ENCODE results near the gene VAPA. TPM values are rescaled to one million over a fixed set of nuclear protein-coding genes. Genes with fewer than 3 reads are reported as not detected.

The VAPA gene
- total and polyA plus RNA-seq, 9 of the 15 experiments (the other 6 are each of a cell fraction or from before 2014, with no cell fraction given): 219 to 902 (median 526) TPM

DNA sequence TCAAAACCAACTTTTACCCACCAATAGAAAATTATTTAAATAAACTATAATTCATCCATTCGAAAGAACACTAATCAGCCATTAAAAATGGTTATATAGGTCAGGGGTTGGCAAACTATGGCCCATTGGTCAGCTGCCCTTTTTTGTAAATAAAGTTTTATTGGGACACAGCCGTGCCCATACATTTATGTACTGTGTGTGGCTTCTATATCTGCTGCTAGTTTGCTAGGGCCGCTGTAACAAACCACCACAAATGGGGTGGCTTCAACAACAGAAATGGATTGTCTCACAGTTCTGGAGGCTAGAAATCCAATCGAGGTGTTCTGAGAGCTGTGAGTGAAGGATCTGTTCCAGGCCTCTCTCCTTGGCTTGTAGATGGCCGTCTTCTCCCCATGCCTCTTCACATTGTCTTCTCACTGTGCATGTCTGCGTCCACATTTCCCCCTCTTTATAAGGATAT is 35.0 kb upstream of the VAPA start (continued):
- TF ChIP-seq DNMT1 (IDR thresholded peaks at IDR 0.05): no peak
- no peak for TF ChIP-seq NCOA1 (IDR thresholded peaks at IDR 0.05; ENCODE audit: low read depth)
- TF ChIP-seq E2F3 (CRISPR knock-in tag; IDR thresholded peaks at IDR 0.05): peak; percentile 70; the same call in 1 of the 2 replicates
- TF ChIP-seq, protein P1, sequence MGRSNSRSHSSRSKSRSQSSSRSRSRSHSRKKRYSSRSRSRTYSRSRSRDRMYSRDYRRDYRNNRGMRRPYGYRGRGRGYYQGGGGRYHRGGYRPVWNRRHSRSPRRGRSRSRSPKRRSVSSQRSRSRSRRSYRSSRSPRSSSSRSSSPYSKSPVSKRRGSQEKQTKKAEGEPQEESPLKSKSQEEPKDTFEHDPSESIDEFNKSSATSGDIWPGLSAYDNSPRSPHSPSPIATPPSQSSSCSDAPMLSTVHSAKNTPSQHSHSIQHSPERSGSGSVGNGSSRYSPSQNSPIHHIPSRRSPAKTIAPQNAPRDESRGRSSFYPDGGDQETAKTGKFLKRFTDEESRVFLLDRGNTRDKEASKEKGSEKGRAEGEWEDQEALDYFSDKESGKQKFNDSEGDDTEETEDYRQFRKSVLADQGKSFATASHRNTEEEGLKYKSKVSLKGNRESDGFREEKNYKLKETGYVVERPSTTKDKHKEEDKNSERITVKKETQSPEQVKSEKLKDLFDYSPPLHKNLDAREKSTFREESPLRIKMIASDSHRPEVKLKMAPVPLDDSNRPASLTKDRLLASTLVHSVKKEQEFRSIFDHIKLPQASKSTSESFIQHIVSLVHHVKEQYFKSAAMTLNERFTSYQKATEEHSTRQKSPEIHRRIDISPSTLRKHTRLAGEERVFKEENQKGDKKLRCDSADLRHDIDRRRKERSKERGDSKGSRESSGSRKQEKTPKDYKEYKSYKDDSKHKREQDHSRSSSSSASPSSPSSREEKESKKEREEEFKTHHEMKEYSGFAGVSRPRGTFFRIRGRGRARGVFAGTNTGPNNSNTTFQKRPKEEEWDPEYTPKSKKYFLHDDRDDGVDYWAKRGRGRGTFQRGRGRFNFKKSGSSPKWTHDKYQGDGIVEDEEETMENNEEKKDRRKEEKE (IDR thresholded peaks at IDR 0.05; ENCODE audit: borderline replicate concordance in 1 of 2, control insufficient read depth in 1 of 2, low read depth in 2 of 2, low read length in 1 of 2): no peak
- TF ChIP-seq, protein P2, sequence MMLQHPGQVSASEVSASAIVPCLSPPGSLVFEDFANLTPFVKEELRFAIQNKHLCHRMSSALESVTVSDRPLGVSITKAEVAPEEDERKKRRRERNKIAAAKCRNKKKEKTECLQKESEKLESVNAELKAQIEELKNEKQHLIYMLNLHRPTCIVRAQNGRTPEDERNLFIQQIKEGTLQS (IDR thresholded peaks at IDR 0.05): no peak
- TF ChIP-seq, protein P2 (CRISPR knock-in tag; conservative IDR thresholded peaks at IDR 0.05): 0 out of 2 replicates have a peak, but pooled peaks have one; percentile 32
- no peak for TF ChIP-seq ZNF696 (CRISPR knock-in tag; conservative IDR thresholded peaks at IDR 0.05)
- no peak for TF ChIP-seq KAT8 (IDR thresholded peaks at IDR 0.05; ENCODE audit: low read depth)
- no peak for TF ChIP-seq NCOA4 (IDR thresholded peaks at IDR 0.05; ENCODE audit: partially characterized antibody)
- TF ChIP-seq MNT (conservative IDR thresholded peaks at IDR 0.05): no peak
- no peak for TF ChIP-seq STAG1 (CRISPR knock-in tag; IDR thresholded peaks at IDR 0.05; ENCODE audit: borderline replicate concordance)
- TF ChIP-seq, protein P3, sequence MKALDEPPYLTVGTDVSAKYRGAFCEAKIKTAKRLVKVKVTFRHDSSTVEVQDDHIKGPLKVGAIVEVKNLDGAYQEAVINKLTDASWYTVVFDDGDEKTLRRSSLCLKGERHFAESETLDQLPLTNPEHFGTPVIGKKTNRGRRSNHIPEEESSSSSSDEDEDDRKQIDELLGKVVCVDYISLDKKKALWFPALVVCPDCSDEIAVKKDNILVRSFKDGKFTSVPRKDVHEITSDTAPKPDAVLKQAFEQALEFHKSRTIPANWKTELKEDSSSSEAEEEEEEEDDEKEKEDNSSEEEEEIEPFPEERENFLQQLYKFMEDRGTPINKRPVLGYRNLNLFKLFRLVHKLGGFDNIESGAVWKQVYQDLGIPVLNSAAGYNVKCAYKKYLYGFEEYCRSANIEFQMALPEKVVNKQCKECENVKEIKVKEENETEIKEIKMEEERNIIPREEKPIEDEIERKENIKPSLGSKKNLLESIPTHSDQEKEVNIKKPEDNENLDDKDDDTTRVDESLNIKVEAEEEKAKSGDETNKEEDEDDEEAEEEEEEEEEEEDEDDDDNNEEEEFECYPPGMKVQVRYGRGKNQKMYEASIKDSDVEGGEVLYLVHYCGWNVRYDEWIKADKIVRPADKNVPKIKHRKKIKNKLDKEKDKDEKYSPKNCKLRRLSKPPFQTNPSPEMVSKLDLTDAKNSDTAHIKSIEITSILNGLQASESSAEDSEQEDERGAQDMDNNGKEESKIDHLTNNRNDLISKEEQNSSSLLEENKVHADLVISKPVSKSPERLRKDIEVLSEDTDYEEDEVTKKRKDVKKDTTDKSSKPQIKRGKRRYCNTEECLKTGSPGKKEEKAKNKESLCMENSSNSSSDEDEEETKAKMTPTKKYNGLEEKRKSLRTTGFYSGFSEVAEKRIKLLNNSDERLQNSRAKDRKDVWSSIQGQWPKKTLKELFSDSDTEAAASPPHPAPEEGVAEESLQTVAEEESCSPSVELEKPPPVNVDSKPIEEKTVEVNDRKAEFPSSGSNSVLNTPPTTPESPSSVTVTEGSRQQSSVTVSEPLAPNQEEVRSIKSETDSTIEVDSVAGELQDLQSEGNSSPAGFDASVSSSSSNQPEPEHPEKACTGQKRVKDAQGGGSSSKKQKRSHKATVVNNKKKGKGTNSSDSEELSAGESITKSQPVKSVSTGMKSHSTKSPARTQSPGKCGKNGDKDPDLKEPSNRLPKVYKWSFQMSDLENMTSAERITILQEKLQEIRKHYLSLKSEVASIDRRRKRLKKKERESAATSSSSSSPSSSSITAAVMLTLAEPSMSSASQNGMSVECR (CRISPR knock-in tag; IDR thresholded peaks at IDR 0.05): no peak
- TF ChIP-seq NR2C2 (CRISPR knock-in tag; IDR thresholded peaks at IDR 0.05): no peak
- peak; percentile 74 for TF ChIP-seq NR2C2 (tag; IDR thresholded peaks at IDR 0.05)
- TF ChIP-seq DMBX1 (CRISPR knock-in tag; IDR thresholded peaks at IDR 0.05; ENCODE audit: borderline replicate concordance): peak; percentile 95
- TF ChIP-seq SLC30A9 (CRISPR knock-in tag; IDR thresholded peaks at IDR 0.05): no peak
- TF ChIP-seq SRSF1 (IDR thresholded peaks at IDR 0.05; ENCODE audit: low read depth, low read length): no peak
- no peak for TF ChIP-seq CBX1 (IDR thresholded peaks at IDR 0.05; ENCODE audit: low read depth)
- no peak for TF ChIP-seq HOXB6 (CRISPR knock-in tag; IDR thresholded peaks at IDR 0.05; ENCODE audit: borderline replicate concordance)
